Activated naive CD4-positive, alpha-beta T cell treated with anti-CD3 and anti-CD28 coated beads, Interleukin-2, amount 10 ng/mL, durations not matched to agents 7 days and 5 days (primary cell): Measurements from ENCODE around the gene PTH1R.

Experiments used
- CTCF ChIA-PET: fragments of 350-600 bp; sonication (Branson Sonifier 250); formaldehyde crosslinking; loops from one replicate; lab custom pipeline; 2021; ENCODE audit warnings: antibody characterized with exemption; lab: Charles Lee
- DNase-seq: peaks from one replicate; pipeline ENCODE4 v3.0.0-alpha.2; 2020
- H3K27ac Mint-ChIP-seq: one replicate; pipeline ENCODE4 v1.8.0; 2021; ENCODE audit warnings: mild to moderate bottlenecking, moderate library complexity, mixed read lengths
- H3K27me3 Mint-ChIP-seq: one replicate; pipeline ENCODE4 v1.8.0; 2021; ENCODE audit warnings: mild to moderate bottlenecking, mixed read lengths
- H3K36me3 Mint-ChIP-seq: one replicate; pipeline ENCODE4 v1.8.0; 2021; ENCODE audit warnings: mixed read lengths
- H3K4me1 Mint-ChIP-seq: one replicate; pipeline ENCODE4 v1.8.0; 2021; ENCODE audit warnings: mixed read lengths
- H3K4me3 Mint-ChIP-seq: one replicate; pipeline ENCODE4 v1.8.0; 2021; ENCODE audit warnings: mild to moderate bottlenecking, moderate library complexity, mixed read lengths
- H3K9me3 Mint-ChIP-seq: one replicate; pipeline ENCODE4 v1.8.0; 2021; ENCODE audit warnings: mixed read lengths

Gene PTH1R

DNA sequence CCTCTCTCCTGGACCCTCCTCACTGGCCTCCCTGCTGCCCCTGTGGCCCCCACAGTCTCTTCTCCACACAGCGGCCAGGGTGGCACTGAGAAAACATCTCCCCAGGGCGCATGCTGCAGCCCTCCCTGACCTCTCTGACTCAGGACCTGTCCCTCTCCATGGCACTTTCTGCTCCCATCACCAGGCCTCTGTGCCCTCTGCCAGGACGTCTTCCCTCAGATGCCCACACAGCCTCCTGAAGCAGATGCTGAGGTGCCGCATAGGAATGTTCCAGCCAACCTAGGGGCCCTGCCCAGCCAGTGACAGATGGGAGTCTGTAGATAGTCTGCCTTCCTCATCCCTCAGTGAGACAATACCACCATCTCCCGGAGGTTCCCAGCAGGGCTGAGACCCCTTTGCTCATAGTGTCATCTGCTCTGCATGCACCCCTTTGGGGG is 22.9 kb upstream of the PTH1R start:
- Mint-ChIP-seq H3K9me3 (no peaks in the 10 kb centered on the region), H3K27me3 (peaks cover 48% of the 10 kb centered on the region), H3K36me3 (no peaks in the 10 kb centered on the region), H3K4me1 (no peaks in the 10 kb centered on the region), H3K27ac (no peak overlapping the region), H3K4me3 (no peak overlapping the region)
- CTCF ChIA-PET, result no interaction called here
- no peak for DNase-seq

DNA sequence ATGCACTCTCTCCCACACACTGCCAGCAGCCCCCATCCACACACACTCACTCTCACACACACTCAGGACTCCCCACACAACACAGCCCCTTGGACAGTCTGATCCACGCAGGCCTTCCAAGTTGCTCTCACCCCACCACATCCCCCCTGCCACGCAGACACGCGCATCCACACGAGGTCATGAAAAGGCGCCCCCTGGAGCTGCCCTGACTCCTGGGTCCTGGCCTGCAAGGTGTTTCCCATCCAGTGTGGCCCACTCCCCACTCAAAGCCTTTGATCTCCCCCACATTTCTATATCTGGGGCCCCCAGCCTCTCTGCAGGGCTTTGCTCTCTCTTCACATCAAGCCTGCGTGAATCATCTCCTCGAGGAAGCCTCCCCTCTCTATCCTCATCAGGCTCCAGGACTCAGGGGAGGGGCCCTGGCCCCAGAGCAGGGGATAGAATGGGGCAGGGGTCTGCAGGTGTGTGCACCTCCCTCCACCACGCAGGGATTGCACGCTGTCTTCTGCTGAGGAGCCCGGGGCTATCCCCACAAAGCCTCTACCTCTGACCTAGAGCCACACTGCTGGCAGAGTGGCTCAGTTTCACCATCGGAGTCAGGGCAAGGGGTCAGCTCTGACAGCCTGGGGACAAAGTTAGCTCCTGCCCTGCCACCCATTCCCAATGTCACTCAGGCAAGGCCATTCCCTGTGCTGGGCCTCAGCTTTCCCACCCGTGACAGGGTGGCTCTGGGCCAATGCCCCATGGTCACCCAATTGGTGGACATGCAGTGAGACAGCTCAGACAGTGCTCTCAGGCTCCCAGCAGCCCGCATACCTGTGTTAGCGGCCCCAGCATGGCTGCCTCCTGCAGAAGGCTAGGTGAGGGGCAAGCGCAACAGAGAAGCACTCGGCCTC is 20.7 kb upstream of the PTH1R start:
- no peaks in the 10 kb centered on the region for H3K4me1 Mint-ChIP-seq
- H3K27ac Mint-ChIP-seq, result no peak overlapping the region
- CTCF ChIA-PET, result no interaction called here
- peaks cover 41% of the 10 kb centered on the region for H3K27me3 Mint-ChIP-seq
- no peak overlapping the region for H3K4me3 Mint-ChIP-seq
- no peak for DNase-seq
- H3K9me3 Mint-ChIP-seq, result no peaks in the 10 kb centered on the region
- H3K36me3 Mint-ChIP-seq, result no peaks in the 10 kb centered on the region

DNA sequence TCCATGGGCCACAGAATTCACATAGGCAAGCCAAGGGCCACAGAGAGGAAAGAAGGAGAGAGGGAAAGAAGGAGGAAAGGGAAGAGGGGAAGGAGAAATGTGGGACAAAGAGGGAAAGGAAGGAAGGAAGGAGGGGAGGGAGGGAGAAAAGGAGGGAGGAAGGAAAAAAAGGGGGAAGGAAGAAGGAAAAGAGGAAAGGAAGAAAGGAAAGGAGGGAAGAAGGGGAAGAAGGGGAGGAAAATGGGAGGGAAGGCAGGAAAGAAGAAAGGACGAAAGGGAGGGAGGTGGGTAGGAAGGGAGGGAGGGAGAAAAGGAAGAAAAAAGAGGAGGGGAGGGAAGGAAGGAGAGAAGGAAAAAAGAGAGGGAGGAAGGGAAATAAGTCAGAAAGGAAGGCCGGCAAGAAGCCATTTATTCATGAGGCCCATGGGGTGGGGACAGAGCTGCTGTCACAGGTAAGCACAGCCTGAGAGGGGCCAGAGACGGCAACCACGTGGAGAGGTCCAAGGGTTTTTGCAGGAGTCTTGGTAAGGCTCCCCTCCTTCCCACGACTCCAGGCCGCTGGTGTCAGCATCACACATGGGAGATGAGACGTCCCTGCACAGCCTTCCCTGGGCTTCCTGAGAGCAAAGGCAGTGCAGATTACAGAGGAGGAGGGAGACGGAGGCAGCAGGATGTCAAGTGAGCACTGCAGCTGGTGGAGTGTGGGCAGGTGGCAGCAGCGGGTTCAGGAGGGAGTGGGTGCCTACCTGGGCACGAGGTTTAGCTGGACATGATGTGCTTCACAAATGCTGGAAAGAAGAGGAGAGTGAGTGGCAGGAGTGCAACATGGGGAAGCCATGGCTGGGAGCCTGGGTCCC is 19.8 kb upstream of the PTH1R start:
- no peak for DNase-seq
- no peaks in the 10 kb centered on the region for H3K9me3 Mint-ChIP-seq
- no peak overlapping the region for H3K4me3 Mint-ChIP-seq
- peaks cover 41% of the 10 kb centered on the region for H3K27me3 Mint-ChIP-seq
- H3K4me1 Mint-ChIP-seq, result no peaks in the 10 kb centered on the region
- no peaks in the 10 kb centered on the region for H3K36me3 Mint-ChIP-seq
- H3K27ac Mint-ChIP-seq, result peak overlapping the region; percentile 56
- CTCF ChIA-PET, result no interaction called here

DNA sequence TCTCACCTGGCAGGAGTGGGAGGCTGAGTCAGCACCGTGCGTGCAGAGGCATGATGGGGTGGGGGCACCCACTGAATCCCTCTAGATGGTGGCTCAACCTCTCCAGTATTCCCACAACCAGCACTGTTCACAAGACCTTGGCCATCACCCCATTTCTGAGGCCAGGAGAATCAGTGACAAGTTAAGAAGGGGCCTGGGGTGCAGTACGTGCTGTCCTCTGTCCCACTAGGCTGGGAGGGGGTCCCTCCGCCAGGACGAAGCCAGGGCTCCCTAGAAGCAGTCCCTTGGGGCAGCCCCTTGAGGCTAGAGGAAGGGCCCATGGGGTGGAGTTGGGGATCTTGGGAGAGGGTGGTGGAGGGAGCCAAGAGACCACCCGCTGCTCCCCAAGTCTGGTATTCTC is 19.1 kb upstream of the PTH1R start:
- no peak overlapping the region for H3K4me3 Mint-ChIP-seq
- no peaks in the 10 kb centered on the region for H3K4me1 Mint-ChIP-seq
- no peak overlapping the region for H3K27ac Mint-ChIP-seq
- H3K36me3 Mint-ChIP-seq, result no peaks in the 10 kb centered on the region
- no peak for DNase-seq
- H3K27me3 Mint-ChIP-seq, result peaks cover 46% of the 10 kb centered on the region
- no peaks in the 10 kb centered on the region for H3K9me3 Mint-ChIP-seq
- CTCF ChIA-PET, result interaction anchor here (1.6 kb wide), 1 partner anchor 19 kb away, joined by 3 read pairs; the partner anchor contains the start of gene PTH1R

DNA sequence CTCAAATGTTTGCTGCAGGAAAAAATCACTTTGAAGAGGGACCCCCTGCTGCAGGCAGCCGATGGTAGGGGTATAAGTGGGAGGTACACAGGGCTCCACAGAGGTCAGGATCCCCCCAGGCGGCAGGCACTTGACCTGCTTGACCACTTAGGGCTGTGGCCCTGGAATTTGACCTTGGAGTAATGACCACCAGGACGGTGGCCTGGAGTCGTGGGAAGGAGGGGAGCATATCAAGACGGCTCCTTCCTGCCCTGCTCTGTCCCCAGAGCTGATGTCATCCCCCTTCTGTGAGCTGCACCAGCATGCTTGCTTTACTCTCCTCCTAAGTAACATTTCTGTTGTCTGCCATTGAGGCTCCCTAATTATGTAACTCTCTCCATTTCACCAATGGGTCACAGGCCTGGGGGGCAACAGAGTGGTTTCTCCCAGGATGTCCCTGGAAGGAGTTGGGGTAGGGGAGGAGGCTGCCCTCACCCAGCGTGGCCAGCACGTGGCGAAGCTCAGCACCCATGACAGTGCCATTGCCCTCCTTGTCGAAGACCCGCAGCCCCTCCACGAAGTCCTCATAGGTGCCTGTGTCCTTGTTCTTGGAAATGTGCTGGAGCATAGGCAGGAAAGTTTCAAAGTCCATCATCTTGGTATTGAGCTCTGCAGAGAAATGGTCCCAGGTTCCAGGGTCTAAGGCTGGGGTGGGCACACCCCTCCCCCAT is 18.4 kb upstream of the PTH1R start:
- Mint-ChIP-seq H3K27ac (no peak overlapping the region), H3K27me3 (peaks cover 41% of the 10 kb centered on the region), H3K9me3 (no peaks in the 10 kb centered on the region), H3K36me3 (no peaks in the 10 kb centered on the region), H3K4me3 (no peak overlapping the region), H3K4me1 (no peaks in the 10 kb centered on the region)
- CTCF ChIA-PET, result interaction anchor here (0.6 to 1.6 kb wide), 9 partner anchors 9 to 229 kb away, joined by 3 to 5 read pairs (median 4); partner anchors contain the start of gene PTH1R
- no peak for DNase-seq

DNA sequence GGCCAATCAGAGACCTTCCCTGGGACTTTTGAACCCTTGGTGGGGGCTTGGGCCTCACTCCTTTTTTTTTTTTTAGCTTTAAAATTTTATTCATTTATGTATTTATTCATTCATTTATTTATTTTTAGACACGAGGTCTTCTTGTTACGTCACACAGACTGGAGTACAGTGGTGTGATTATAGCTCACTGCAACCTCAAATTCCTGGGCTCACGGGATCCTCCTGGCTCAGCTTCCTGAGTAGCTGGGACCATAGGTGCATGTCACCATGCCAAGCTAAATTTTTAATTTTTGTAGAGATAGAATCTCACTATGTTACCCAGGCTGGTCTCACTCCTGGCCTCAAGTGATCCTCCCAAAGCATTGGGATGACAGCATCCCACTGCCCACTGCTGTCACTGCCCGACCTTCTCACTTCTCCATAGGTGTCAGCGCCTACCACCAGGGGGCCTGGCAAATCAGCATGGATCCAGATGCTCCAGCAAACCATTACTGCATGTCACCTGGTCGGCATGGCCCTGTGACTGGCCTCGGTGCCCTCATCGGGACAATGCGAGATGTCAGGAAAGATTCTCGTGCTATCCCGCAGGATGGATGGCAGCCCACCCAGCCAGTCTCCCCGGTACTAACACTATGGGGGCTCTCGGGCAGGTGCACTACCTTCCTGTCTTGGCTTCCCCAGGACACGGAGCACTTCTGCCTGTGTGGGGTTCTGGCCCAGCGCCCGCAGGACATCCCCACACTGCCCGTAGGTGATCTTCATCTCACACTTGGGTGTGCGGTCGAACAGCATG is 17.3 kb upstream of the PTH1R start:
- Mint-ChIP-seq H3K27me3 (peaks cover 42% of the 10 kb centered on the region), H3K9me3 (no peaks in the 10 kb centered on the region), H3K4me3 (no peak overlapping the region), H3K27ac (no peak overlapping the region), H3K4me1 (no peaks in the 10 kb centered on the region), H3K36me3 (no peaks in the 10 kb centered on the region)
- DNase-seq, result peak; percentile 52
- CTCF ChIA-PET, result interaction anchor here (0.6 to 1.6 kb wide), 9 partner anchors 9 to 230 kb away, joined by 3 to 5 read pairs (median 4); partner anchors contain the start of gene PTH1R

DNA sequence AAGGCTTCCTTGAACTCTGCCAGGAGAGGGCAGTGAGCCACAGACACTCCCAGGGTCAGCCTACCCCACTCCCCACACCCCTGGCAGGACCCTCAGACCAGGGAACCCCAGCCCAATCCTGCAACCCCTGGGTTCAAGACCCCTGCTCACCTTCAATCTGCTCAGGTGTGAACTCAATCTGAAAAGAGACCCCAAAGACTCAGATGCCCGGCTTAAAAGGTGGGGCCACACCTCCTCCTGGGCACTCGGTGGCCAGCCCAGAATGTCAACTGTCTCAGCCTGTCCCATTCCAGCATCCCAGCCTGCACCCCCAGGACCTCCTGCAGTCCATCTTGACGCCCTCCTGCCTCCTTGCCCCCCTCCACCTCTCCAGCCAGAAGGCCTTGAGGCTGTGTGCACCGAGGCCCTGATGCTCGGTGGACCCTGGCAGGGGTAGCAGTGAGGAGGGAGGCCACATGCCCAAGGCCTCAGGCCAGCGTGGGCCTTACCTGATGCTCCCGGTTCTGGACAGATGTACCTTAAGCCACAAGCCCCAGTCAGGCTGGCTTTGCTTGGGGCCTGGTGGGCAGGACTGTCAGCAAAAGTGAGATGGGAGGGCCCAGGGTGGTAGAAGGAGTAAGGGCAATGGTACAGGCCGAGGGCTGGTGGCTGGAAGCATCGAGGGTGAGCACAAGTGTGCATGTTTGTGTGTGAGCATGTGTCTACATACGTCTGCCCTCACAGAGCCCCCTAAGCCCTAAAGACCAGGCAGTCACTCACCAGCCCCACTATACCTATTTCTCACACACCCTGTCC is 16.5 kb upstream of the PTH1R start:
- Mint-ChIP-seq H3K4me3 (no peak overlapping the region), H3K4me1 (no peaks in the 10 kb centered on the region), H3K9me3 (no peaks in the 10 kb centered on the region), H3K27me3 (peaks cover 43% of the 10 kb centered on the region), H3K27ac (no peak overlapping the region), H3K36me3 (no peaks in the 10 kb centered on the region)
- DNase-seq, result peak; percentile 19
- CTCF ChIA-PET, result no interaction called here

DNA sequence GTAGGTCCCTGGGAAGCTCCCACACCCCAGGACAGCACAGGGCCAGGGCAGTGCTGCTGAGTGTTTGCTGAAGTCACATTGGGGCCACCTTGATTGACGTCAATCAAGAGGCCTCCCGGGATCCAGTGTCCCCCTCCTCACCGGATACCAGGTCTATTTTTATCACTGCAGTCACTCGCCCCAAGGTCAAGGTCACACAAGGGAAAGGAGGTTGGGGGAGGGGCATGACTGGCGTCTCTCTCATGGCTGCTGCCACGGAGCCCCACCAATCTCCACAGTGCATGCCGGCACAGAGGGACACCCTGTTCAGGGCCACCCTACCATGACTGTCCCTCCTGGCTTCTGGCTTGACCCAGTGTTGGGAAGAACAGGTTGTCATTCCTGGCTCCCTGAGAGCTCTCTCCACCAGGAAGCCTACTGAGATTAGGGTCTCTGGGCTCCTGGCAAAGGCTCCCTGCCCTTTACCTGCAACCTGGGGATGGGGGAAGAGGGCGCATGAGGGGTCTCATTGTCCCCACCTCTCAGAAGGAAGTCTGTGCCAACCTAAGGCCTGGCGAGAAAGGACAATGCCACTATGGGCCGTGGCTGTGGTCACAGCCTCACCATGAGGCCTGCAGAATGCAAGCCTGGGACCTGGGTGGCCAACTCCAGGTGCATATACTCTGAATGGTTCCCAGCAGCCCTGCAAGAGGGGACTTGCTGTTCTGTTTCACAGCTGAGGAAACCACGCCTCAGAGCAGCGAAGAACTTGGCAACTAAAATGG is 15.7 kb upstream of the PTH1R start:
- H3K27me3 Mint-ChIP-seq, result peaks cover 37% of the 10 kb centered on the region
- DNase-seq, result no peak
- no peak overlapping the region for H3K27ac Mint-ChIP-seq
- H3K36me3 Mint-ChIP-seq, result no peaks in the 10 kb centered on the region
- CTCF ChIA-PET, result interaction anchor here (1.8 kb wide), 1 partner anchor 33 kb away, joined by 4 read pairs; no protein-coding TSS in a partner anchor
- H3K4me1 Mint-ChIP-seq, result no peaks in the 10 kb centered on the region
- H3K4me3 Mint-ChIP-seq, result no peak overlapping the region
- no peaks in the 10 kb centered on the region for H3K9me3 Mint-ChIP-seq

DNA sequence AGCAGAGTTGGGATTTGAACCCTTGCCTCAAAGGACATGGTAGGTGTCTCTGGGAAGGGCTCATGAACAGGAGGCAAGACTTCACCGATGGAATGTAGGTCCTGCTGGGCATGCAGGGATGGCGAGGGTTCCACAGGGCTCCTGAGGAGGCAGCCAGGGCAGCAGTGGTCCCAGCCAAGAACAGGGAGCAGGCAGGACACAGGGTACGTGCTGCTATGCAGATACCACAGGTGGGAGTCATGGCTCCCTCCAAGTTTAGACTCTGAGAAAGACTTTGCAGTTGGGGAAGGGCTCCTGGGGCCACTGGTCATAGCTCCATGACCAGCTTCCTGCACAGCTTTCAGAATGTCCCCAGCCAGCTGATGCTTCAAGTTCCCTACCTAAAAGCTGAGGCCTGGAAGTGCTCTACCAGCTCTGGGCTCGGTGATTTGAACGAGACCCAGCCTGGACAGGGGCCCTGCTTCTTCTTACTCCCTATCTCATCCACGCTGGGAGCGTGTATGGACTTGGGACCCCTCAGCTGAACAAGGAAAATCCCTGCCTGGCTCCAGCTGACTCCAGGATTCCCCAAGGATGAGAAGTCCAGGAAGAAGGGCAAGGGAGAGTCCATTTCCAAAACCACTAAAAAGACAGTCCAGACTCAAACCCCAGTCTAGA is 15.0 kb upstream of the PTH1R start:
- H3K9me3 Mint-ChIP-seq, result no peaks in the 10 kb centered on the region
- CTCF ChIA-PET, result interaction anchor here (1.0 to 1.8 kb wide), 3 partner anchors 32 to 47 kb away, joined by 3 to 4 read pairs (median 3); no protein-coding TSS in a partner anchor
- H3K4me3 Mint-ChIP-seq, result no peak overlapping the region
- no peak overlapping the region for H3K27ac Mint-ChIP-seq
- DNase-seq, result no peak
- peaks cover 30% of the 10 kb centered on the region for H3K27me3 Mint-ChIP-seq
- no peaks in the 10 kb centered on the region for H3K4me1 Mint-ChIP-seq
- H3K36me3 Mint-ChIP-seq, result no peaks in the 10 kb centered on the region

DNA sequence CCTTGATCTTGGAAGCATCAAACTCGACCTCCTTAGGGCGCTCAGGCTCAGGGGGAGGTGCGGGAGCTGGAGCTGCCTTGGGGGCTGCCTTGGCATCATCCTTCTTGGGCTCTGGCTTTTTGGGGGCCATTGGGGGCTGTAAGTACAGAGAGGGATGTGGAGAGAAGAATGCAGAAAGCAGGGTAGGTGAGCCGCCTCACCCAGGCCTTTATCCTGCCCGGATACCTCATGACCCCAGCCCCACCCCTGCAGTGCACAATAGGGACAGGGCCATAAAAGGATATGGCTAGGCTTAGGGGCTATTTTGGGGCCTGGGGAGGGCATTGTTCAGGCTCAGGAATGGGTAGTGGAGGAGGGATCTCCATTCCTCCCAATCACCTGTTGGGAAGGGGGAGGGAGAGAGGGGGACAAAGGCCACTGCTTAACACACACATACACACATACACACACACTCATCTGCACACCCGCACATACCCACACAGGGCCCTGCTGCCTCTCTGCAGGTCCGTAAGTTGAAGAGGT is 14.2 kb upstream of the PTH1R start, which contains the start of gene MYL3:
TSS of gene MYL3 (minus strand) at position 184 of the 522 bp plus-strand sequence. CDS start at position 130, 54 bp downstream.
- Mint-ChIP-seq H3K9me3 (no peaks in the 10 kb centered on the region), H3K27me3 (peaks cover 22% of the 10 kb centered on the region), H3K27ac (no peak within 1 kb of the TSS), H3K4me3 (no peak within 1 kb of the TSS), H3K36me3 (no peaks in the 10 kb centered on the region), H3K4me1 (no peaks in the 10 kb centered on the region)
- CTCF ChIA-PET, result interaction anchor here (1.0 to 1.8 kb wide), 3 partner anchors 31 to 46 kb away, joined by 3 to 4 read pairs (median 3); no protein-coding TSS in a partner anchor
- no peak for DNase-seq

DNA sequence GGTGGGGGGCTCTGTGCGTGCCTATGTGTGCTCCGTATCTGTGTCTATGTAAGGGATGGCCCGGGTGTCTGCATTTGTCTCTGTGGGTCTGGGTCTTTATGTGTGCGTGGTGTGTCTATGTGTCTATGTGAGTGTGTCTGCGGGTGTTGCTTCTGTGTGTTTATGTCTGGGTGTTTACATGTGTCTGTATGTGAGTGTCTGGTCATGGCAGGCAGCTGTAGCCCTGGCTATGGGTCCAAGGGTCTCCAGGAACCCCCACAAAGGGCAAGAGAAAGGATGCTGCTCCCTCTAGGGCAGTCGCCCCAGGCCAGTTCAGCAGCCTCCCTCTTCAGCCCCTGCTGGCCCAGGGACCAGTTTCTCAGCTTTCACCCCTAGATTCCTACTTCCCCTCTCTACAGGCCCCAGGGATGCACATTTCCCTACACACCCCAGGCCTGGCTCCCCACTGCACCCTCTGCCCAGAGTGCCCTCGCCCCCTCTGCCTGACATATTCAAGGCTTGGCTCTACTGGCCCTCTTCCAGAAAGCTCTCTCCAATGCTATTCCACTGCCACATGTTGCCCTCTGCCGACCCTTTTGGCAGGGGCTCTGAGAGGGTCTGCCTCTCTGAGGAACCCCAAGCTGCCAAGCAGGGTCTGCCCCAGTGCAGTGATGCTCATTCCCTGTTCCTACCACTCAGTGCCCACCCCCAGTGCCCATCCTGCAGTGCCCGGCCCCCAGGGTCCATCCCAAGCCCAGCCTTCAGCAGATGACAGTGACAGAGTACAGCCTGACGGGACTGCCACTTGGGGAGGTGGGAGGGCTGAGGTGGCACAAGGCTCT is 13.2 kb upstream of the PTH1R start:
- CTCF ChIA-PET, result no interaction called here
- DNase-seq, result no peak
- Mint-ChIP-seq H3K4me1 (no peaks in the 10 kb centered on the region), H3K27ac (no peak overlapping the region), H3K4me3 (no peak overlapping the region), H3K36me3 (no peaks in the 10 kb centered on the region), H3K9me3 (no peaks in the 10 kb centered on the region), H3K27me3 (peaks cover 23% of the 10 kb centered on the region)
